ENCODE data around the gene HJURP. TPM values are rescaled to one million over a fixed set of nuclear protein-coding genes. Genes with fewer than 3 reads are reported as not detected.

Gene HJURP
- total and polyA plus RNA-seq, 9 of the 15 experiments (the other 6 are each of a cell fraction or from before 2014, with no cell fraction given), result 13.8 to 102 (median 28.3) TPM

DNA sequence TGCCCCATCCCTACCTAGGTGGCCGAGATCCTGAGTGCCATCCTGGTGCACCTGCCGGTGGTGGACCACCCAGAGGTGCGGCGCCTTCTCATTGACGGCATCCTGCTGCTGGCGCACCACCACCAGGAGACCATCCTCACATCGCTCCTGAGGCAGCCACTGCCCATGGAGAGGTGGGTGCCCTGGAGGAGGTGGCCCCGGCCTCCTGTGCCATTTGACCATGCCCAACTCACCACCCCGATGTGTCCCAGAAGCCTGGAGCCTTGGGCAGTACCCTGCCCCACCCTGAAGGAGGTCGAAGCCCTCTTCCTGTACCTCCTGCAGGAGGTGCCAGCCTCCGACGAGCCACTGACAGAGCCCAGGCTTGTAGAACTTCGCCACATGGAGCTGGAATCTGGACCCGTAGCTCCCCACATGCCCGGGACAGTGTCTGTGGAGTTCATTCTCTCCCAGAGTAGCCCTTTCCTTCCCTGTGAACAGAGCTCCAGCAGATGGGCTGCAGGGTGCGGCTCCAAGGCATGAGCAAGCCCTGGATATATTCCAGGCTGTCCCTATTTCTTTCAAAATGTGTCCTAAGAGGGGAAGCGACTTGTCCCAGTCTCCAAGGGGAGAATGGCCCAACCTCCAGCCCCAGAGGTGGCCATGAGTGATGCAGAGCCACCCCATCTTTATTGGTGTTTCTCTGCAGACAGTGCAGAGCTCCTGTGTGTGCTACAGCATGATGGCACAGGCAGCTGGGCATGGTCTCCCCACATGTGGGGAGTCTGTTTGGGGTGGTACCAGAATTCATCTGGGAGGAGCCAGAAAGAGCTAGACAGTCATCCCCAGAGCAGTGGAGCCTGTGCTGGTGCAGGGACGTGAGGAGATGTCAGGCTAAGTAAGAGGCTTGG, 34.2 kb downstream of the HJURP start (continued):
- TF ChIP-seq, protein P1, sequence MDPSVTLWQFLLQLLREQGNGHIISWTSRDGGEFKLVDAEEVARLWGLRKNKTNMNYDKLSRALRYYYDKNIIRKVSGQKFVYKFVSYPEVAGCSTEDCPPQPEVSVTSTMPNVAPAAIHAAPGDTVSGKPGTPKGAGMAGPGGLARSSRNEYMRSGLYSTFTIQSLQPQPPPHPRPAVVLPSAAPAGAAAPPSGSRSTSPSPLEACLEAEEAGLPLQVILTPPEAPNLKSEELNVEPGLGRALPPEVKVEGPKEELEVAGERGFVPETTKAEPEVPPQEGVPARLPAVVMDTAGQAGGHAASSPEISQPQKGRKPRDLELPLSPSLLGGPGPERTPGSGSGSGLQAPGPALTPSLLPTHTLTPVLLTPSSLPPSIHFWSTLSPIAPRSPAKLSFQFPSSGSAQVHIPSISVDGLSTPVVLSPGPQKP (CRISPR knock-in tag; IDR thresholded peaks at IDR 0.05), result no peak
- TF ChIP-seq POLR2A (conservative IDR thresholded peaks at IDR 0.05) (no peak), SNIP1 (IDR thresholded peaks at IDR 0.05; ENCODE audit: low read depth) (no peak), NCOR1 (IDR thresholded peaks at IDR 0.05) (no peak), KAT7 (CRISPR knock-in tag; IDR thresholded peaks at IDR 0.05; ENCODE audit: borderline replicate concordance) (no peak), BHLHE40 (IDR thresholded peaks at IDR 0.05; ENCODE audit: low read length) (no peak)
- TF ChIP-seq, protein P2, sequence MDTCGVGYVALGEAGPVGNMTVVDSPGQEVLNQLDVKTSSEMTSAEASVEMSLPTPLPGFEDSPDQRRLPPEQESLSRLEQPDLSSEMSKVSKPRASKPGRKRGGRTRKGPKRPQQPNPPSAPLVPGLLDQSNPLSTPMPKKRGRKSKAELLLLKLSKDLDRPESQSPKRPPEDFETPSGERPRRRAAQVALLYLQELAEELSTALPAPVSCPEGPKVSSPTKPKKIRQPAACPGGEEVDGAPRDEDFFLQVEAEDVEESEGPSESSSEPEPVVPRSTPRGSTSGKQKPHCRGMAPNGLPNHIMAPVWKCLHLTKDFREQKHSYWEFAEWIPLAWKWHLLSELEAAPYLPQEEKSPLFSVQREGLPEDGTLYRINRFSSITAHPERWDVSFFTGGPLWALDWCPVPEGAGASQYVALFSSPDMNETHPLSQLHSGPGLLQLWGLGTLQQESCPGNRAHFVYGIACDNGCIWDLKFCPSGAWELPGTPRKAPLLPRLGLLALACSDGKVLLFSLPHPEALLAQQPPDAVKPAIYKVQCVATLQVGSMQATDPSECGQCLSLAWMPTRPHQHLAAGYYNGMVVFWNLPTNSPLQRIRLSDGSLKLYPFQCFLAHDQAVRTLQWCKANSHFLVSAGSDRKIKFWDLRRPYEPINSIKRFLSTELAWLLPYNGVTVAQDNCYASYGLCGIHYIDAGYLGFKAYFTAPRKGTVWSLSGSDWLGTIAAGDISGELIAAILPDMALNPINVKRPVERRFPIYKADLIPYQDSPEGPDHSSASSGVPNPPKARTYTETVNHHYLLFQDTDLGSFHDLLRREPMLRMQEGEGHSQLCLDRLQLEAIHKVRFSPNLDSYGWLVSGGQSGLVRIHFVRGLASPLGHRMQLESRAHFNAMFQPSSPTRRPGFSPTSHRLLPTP (IDR thresholded peaks at IDR 0.05; ENCODE audit: borderline replicate concordance, extremely low read depth, insufficient read length), result no peak
- TF ChIP-seq, protein P3, sequence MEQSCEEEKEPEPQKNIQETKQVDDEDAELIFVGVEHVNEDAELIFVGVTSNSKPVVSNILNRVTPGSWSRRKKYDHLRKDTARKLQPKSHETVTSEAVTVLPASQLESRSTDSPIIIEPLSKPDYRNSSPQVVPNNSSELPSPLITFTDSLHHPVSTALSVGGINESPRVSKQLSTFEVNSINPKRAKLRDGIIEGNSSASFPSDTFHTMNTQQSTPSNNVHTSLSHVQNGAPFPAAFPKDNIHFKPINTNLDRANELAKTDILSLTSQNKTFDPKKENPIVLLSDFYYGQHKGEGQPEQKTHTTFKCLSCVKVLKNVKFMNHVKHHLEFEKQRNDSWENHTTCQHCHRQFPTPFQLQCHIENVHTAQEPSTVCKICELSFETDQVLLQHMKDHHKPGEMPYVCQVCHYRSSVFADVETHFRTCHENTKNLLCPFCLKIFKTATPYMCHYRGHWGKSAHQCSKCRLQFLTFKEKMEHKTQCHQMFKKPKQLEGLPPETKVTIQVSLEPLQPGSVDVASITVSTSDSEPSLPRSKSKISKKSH (CRISPR knock-in tag; IDR thresholded peaks at IDR 0.05), result no peak

Data from K562 (cell line).